Stimulated activated CD8-positive, alpha-beta memory T cell treated with anti-CD3 and anti-CD28 coated beads, Interleukin-7, amount 100 ng/mL, for 1 hour (primary cell): ENCODE data around the gene RFX3.
"Not testable (repeated sequence)": the region's sequence is repeated elsewhere in the genome, so short reads cannot be mapped to it uniquely, and the experiment has no call there.

Experiments used
- DNase-seq, 2 donors: peaks; one replicate each; pipeline ENCODE4 v3.0.0-alpha.2; 2020; ENCODE audit warnings: low read depth in 2 of 2

The RFX3 gene

DNA sequence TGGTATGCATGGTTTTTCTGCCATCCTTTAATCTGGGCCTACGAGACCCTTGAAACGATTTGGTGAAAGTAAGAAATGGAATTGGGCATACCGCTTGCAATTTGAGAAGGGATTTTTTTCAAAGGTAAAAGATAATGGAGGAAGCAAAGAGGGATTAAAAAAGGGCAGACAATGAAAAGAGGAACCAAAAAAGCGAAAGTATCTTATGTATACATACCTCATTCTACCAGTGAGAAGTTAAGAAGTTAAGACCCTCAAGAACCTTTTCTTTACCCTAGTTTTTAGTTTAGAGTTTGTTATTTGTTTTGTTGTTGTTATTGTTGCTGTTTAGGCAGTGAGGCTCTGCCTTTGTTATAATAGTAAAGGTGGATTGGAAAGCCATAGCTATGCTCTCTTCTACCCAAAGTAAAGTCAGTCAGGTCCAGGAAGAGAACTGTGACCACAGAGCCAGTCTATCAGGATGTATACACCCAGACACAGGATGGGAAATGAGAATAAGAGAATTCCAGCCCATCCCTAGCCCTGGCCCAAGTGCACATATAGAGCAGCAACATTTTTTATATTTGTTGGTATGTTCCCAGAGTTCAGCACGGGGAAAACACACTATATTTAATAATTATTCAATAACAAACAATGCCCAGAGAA is 166.6 kb downstream of the RFX3 start:
- DNase-seq: no peak

DNA sequence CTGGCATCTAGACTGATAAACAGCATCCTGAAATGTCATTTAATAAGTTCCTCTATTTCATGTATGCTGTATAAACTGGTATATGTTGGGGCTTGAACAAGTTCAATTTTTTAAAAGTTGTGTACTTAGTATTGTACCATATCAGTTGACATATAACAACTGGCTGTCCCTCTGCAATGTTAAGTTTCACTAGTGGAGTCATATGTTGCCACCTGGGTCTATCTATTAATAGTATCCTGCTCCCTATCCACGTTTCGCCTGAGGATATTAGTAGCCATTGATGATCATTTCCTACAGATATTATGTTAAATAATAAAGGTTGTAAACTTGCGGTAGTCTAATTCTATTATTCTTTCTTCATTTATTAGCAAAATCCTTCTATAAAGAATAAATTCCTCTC is 177.6 kb downstream of the RFX3 start:
- no peak for DNase-seq

DNA sequence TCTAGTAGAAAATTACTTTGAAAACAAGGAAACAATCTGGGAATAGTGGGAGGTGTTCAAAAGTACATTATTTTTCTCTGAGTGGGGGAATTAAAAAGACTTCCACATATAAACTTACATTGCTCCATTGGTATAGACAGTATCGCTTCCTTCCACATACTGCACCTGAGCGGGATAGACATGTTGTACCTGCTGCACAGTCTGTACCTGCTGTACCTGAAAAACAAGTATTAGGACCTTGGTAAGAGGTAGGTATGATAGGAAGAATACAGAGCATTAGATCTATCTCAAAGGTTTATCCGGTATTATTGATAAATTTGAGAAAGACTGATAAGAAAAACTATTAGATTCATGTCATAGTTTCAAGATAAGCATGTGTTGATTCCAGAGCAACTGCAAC is 179.3 kb downstream of the RFX3 start:
- DNase-seq: no peak

DNA sequence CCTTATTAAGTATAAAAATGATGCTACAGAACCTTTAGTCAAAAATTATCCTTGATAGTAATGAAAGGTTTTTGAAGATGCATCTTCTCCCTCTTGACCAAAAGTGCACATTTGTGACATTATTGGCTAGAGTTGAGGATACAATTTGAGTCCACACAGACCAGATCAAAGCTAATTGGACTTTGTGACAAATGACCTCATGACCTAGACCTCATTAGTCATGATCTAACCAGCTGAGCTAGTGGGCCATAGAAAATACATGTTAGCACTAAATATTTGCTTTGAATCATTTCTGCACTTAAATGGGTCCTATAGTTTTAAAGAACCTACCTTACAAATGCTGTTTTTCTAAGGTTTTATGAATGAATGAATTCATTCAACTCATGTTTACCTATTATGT is 182.1 kb downstream of the RFX3 start:
- no peak for DNase-seq

DNA sequence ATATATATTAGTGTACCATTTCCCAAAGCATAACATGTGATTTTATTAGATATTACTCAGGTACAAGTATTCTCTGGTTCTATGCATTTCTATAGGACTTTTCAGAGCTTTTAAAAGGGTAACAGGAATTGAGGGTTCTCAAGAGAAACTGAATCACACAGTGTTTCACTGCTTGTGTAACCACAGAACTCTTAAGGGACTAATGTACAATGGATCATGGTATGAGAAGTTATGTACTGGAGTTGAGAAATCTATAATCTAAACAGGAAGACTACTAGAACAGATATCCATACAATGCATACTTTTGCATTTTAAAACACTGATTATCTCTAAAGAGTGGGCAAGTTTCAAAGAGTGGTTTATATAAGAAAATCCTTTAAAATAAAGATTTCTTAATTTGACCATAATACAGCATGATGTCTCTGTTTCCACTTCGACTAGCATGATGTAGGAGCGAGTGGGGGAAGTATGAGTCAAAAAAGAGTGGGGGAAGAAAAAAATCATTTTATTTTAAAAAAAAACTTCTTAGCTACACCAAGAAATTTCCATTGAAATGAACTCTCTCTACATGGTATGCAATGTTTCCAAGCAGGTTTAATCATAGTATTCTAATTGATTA is 183.5 kb downstream of the RFX3 start:
- no peak for DNase-seq

DNA sequence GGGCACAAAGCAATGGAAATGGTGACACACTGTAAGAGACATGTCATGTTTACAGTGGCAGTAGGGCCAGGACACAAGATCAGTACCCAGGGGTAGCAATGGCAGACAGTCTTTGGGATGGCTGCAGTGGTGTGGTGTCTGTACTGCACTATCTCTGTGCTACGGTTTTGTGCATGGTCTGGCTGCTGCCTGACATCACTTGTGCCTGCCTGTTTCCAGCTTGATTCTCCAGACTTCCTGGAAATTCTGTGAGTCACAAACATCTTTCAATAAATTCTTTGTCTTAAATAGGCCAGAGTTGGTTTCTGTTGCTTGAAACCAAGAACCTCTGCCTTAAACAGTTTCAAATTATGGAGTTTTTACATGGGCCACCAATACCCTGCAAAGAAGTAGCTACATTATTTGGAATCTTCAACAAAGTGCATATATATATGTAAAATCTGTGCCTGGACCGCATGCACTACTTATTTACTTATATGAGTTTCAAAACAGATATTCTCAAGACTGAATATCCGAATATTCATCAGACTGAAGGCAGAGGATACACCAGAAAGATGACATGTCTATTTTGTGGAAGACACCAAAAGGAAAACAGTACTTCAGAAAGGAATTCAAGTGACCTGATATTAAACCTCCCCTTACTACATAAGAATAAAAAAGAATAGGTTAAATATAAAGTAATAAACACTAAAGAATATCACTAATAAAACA is 188.1 kb downstream of the RFX3 start:
- no peak for DNase-seq

DNA sequence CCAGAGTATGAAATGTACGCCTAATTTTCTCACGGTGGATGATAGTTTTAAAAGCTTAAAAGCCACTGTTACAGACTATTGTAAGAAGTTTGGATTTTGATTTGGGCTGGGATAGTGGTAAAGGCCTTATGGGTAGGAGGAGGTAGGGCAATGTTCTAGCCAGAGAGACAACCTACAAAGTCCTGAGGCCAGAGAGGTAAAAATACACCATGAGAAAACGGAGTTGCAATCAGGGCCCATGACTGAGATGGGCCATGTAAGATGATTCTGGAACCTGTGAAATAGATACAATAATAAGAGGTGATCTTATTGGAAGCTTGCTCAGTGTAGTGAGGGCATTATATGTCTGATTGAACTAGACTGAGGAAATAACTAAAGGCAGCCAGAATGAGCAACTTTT is 188.8 kb downstream of the RFX3 start:
- DNase-seq: no peak

DNA sequence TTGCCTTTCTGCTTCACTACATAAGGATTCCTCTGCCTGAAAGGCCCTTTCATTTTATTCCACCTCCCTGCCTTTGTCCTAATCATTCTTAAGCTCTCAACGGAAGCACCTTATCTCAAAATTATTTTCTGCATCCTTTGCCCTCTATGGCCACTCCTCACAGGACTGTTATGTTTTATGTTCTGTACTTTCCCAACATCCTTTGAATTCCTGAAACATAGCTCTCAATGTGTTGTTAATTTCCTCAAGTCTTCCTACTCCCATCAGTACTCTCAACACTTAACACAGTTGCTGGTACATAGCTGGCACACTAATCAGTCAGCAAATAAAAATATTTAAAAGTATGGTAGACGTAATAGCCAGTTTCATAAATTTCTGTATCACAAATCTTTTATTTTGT is 193.0 kb downstream of the RFX3 start:
- DNase-seq: no peak

DNA sequence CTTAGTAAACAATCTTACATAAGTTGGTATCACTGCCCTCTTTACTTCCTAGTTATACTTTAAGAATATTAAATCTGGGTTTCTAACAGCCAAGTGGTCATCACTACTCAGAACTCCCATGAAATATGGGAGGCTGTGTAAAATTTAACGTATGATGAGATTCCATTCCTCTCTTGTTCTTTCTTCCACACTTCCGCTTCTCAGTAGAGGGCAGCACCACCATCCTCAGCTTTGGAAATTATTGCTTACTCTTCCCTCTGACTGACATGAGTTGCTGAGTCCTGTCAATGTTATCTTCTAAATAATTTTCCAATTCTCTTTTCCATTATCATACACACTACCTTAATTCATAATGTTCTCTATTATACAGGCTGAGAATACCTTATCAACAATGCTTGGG is 194.0 kb downstream of the RFX3 start:
- DNase-seq: no peak

DNA sequence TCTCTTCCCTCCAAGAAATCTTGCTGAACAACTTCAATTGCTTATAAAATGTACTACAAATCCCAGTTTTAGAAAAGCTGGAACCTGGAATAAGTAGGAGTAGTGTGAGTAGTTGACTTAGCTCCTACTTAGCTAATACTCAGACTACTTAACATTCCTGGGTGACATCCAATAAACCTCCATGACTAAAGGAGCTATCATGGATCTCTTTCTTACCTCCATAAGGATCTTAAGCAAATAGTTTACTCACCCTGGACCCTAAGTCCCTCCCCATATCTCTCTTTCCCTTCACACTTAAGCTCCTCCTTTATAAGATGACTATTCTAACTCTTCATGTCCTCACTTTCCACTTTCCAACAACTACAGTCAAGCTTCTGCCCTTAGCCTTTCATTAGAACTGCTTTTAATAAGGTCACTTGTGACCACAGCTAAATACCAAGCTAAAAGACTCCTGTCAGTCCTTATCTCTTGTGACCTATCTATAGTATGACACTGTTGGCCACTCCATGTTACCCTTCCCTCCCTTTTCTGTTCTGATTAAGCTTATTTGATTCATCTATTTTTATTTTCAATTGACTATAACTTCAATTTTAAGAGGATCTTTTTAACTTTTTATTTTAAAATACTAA is 194.9 kb downstream of the RFX3 start:
- DNase-seq: no peak

DNA sequence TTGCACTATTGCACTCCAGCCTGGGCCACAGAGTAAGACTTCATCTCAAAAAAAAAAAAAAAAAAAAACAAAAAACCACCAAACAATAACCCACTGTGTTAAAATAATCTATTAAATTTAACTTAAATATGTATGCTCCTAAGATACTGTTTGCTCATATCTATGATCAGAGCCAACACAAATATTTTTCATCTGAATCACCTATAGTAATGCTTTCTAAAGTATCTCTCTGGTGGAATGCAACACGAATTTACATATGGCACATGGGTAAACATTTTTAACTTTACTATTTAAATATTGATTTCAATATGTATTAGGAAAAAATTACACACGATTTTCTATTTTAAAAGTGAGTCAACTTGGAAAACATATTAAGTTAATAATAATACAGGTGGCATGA is 196.4 kb downstream of the RFX3 start:
- no peak for DNase-seq

DNA sequence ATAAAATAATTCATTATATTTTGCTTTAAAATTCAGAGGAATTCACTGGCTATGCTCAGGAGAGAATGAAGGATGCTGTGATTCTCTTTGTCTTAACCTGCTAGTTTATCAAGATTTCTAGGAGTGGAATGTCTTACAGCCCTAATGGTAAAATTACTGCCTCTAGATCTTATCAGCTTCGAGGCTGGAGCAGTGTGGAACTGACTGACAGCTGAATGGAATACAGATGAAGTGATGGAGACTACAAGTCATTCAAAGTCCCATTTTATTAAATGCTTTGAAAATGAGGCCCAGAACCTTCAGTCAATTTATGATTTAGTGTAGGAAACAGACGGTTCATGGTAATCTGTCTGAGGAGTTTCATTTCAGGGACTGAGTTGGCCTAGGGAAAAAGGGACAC is 202.1 kb downstream of the RFX3 start:
- DNase-seq: no peak

DNA sequence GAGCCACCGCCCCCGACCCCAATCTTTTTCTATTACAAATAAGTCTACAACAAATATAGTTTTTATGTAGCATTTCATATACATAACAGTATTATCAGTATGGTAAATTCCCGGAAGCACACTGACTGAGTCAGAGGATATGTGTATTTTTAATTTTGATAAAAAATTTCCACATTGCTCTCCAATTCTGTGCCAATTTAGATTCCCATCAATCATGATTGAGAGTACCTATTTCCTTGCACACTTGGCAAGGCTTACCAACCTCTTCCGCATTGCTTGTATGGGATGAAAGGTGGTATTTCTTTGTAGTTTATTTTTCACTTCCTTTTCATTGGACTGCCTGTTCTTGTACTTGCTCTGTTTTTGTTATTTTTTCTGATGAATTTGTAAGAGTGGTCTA is 204.6 kb downstream of the RFX3 start:
- DNase-seq: no peak

DNA sequence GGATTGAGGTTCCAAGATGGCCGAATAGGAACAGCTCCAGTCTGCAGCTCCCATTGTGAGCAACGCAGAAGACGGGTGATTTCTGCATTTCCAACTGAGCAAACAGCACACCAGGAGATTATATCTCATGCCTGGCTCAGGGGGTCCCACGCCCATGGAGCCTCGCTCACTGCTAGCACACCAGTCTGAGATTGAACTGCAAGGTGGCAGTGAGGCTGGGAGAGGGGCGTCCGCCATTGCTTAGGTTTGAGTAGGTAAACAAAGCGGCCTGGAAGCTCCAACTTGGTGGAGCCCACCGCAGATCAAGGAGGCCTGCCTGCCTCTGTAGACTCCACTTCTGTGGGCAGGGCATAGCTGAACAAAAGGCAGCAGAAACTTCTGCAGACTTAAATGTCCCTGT is 213.2 kb downstream of the RFX3 start:
- DNase-seq: not testable (repeated sequence)

DNA sequence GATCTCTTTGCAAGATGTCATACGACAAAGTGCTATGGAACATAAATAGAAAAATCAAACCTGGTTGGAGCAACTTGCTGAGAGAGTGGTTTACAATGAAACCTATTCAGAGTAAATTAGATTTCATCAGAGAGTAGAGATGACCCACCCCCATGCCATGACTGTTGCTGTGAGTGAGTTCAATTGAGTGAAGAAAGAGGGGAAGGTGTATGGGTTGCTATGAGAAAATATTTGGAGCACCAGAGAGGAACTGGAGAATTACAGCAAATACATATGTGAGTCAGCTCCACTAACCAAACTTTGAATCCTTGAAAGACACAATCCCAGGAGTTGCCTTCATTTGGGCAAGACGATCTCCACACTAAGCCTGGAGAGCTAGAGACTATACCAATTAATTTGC is 217.2 kb downstream of the RFX3 start:
- no peak for DNase-seq

DNA sequence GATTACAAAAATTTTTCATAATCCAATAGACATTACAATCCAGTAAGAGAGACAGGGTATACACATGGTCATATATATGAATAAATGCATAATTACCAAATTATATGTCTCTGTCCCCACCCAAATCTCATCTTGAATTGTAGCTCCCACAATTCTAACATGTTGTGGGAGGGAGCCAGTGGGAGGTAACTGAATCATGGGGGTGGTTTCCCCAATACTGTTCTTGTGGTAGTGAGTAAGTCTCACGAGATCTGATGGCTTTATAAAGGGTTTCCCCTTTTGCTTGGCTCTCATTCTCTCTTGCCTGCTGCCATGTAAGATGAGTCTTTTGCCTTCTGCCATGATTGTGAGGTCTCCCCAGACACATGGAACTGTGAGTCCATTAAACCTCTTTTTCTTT is 221.4 kb downstream of the RFX3 start:
- not testable (repeated sequence) for DNase-seq

DNA sequence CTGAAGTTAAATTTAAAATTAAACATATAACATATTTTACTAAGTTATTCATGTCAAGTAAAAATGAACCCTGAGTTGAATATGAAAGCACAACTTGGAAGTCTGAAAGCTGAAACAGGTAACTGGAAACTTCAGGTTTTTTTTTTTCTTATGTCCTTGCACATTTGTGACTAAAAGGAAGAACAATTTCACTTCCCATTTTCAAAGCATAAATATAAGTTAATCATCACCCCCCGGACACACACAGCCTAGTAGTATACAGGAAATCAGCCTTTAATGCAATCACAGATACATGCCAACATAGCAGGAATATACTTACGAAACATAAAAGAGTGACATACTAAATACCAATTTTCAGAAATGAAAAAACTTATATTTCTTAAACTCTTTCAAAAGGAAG is 225.9 kb downstream of the RFX3 start:
- no peak for DNase-seq

DNA sequence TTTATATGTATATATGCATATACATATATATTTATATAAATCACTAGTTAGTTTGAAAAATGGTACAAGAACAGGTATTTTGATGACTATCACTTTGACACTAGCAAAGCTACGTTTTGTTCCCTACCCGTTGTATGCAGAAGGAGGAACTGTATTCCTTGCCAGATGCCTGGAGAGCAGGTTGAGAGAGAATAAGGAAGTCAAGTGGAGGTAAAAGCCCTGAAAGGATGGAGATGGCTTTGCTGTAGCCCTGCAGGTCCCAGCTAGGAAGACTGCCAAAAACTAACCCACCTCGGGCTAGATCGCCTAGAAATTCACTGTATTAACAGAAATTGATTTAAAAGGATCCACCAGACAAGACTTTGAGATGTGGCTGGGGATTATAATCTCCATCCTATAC is 229.3 kb downstream of the RFX3 start:
- DNase-seq: no peak

DNA sequence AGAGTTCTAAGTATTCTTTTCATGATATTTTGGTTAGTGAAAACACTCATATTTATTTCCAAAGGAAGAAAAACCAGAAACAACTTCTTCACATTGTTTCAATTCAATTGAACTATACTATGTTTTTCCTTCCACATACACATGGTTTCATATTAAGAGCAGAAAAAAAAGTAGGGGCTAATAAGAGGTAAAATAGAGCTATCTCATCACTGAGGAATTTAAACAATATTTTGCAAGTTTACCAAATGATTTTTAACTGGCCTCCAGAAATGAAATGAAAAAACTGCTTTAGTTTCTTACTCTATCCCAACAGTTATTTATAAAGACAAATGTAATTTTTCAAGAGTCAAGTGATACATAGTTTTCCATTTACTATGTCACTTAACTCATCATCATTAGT is 233.5 kb downstream of the RFX3 start:
- no peak for DNase-seq

DNA sequence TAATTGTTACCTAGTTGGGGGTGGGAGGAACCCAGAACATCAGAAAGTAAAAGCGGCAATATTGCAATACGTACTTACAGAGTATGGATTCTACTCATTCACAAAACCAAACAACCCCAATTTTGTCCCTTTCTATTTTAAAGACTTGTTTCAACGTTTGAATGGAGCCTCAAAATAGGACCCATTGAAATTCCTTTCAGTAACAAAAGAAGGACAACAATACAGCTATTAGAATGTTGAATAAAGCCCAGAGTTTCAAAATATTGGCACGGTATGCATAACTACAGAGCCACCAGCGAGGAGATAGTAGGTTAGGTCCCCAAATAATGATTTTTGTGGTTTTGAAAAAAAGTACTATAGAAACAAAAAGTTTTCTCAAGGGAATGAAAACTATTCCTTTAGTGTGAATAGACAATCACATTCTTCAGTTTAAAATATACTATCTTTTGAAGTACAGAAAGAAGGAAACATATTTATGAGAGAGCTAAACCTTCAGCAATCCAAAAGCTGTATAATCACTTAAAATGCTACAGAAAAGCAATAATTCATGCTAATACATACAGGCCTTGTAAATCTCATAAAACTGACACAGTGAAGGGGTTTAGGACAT is 235.5 kb downstream of the RFX3 start:
- no peak for DNase-seq

DNA sequence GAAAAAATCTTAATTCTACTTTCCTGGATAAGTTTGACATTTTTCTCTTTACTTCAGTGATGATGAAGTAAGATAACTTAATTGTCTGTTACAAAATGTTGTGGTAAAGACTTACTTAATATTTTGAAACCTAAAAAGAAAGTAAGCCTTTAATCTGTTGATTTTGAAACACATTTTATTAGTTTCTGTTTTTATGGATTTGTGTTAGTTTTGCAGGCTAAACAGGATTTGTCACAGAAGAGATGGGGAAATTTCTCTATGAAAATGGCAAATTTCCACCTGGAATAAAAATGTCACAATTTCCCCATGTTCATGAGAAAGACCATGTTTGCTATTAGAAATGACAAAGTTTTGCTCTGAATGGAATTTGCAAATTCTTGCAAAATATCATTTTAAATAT is 237.1 kb downstream of the RFX3 start:
- no peak for DNase-seq

DNA sequence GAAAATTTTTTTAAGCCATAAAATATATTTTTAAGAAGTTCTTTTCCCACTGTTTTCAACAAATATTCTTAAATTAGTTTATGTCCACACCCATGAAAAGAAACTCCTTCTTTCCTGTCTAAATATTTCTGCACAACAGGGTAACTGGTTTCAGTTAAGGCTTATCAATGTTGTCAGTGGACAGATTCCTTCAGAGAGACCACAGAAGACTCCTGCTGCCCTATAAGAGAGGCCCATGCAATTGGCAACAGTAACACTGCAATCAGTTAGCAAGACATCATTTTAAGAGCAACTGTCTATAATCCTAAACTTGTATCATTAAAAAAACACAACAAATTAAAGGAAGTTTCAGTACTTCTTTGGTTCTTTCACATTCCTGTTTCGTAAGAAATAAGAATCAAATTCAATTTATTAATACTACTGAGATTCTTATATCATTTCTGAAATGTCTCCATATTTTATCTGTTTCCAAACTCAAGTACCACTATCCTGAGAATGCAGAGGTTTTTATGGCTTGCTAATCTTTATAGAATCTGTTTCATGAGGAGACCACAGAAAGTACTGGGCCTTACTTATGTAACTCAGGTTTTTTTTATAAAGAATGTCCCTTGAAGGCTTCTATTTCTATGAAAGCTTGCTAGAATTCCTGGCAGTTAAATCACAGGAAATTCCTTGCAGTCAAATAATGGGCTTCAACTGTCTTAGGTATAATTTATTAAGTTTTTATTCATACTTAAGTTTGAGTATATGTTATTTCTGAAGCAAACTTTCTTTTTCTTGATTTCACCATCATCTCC is 240.2 kb downstream of the RFX3 start:
- DNase-seq: no peak
